Endothelial cell of hepatic sinusoid (primary cell): Measurements from ENCODE around the gene ZFAND5.

Experiments
- in situ Hi-C: cut with HindIII; loops from 2 replicates; pipeline ENCODE4 v1.10.0; 2017; ENCODE audit warnings: low sequenced_read_pairs

Gene ZFAND5

GRCh38 chr9:72333197-72333596 is 31.8 kb downstream of the ZFAND5 start:
- in situ Hi-C loops, result no loop called here

- in situ Hi-C loops, result no loop called here
Measured at GRCh38 chr9:72332351-72332750, 32.7 kb downstream of the ZFAND5 start.

GRCh38 chr9:72327631-72328030 is 37.4 kb downstream of the ZFAND5 start:
- in situ Hi-C loops, result no loop called here

GRCh38 chr9:72326641-72327040 is 38.4 kb downstream of the ZFAND5 start:
- in situ Hi-C loops, result no loop called here

GRCh38 chr9:72324974-72325373 is 40.0 kb downstream of the ZFAND5 start:
- in situ Hi-C loops, result no loop called here

- in situ Hi-C loops, result no loop called here
Measured at GRCh38 chr9:72322678-72323077, 42.3 kb downstream of the ZFAND5 start.

- in situ Hi-C loops, result no loop called here
Measured at GRCh38 chr9:72322259-72322658, 42.7 kb downstream of the ZFAND5 start.

GRCh38 chr9:72315510-72316311 is 49.3 kb downstream of the ZFAND5 start:
- in situ Hi-C loops, result no loop called here

- in situ Hi-C loops, result no loop called here
Measured at GRCh38 chr9:72315089-72315509, 49.9 kb downstream of the ZFAND5 start.

- in situ Hi-C loops, result no loop called here
Measured at GRCh38 chr9:72313507-72313906, 51.5 kb downstream of the ZFAND5 start.

- in situ Hi-C loops, result no loop called here
Measured at GRCh38 chr9:72312386-72312987, 52.5 kb downstream of the ZFAND5 start.

GRCh38 chr9:72309364-72310133 is 55.5 kb downstream of the ZFAND5 start:
- in situ Hi-C loops, result no loop called here

- in situ Hi-C loops, result no loop called here
Measured at GRCh38 chr9:72306761-72307160, 58.2 kb downstream of the ZFAND5 start.

GRCh38 chr9:72305707-72306106 is 59.3 kb downstream of the ZFAND5 start:
- in situ Hi-C loops, result no loop called here

GRCh38 chr9:72305102-72305546 is 59.9 kb downstream of the ZFAND5 start:
- in situ Hi-C loops, result no loop called here

GRCh38 chr9:72304538-72304937 is 60.5 kb downstream of the ZFAND5 start:
- in situ Hi-C loops, result no loop called here
